HG02759 (cell line): ENCODE results near the gene THAP3.

Experiments used
- ATAC-seq: cut with Tn5 transposase; IDR thresholded peaks from one replicate; pipeline ENCODE4 v1.9.1; 2021; ENCODE audit warnings: mild to moderate bottlenecking, moderate library complexity; ENCODE audit not compliant: unreplicated experiment

The THAP3 gene

GRCh38 chr1:6624710-6625583, at the start of gene THAP3:
Gene THAP3 (plus strand): TSS chr1:6624868. CDS start chr1:6625219, 351 bp downstream.
- peak; percentile 86 for ATAC-seq

GRCh38 chr1:6577831-6578525, 46.7 kb upstream of the THAP3 start:
- ATAC-seq: no peak

- no peak for ATAC-seq
These were observed 45.9 kb upstream of the THAP3 start for GRCh38 chr1:6578624-6579373.

- peak; percentile 96 for ATAC-seq
These were observed 45.1 kb upstream of the THAP3 start, which contains the start of gene ZBTB48 for GRCh38 chr1:6579374-6580118. Gene ZBTB48 (plus strand): TSS chr1:6579994. CDS start chr1:6580610, 616 bp downstream.

- ATAC-seq: no peak
These were observed 44.5 kb upstream of the THAP3 start for GRCh38 chr1:6580119-6580592.

GRCh38 chr1:6580593-6581409, 43.9 kb upstream of the THAP3 start:
- no peak for ATAC-seq

GRCh38 chr1:6581561-6582305, 42.9 kb upstream of the THAP3 start:
- ATAC-seq: no peak

- no peak for ATAC-seq
These were observed 42.3 kb upstream of the THAP3 start for GRCh38 chr1:6582370-6582769.

GRCh38 chr1:6584126-6585080, 40.3 kb upstream of the THAP3 start:
- ATAC-seq: no peak

GRCh38 chr1:6585081-6585722, 39.5 kb upstream of the THAP3 start:
- ATAC-seq: no peak

- no peak for ATAC-seq
These were observed 38.8 kb upstream of the THAP3 start for GRCh38 chr1:6585841-6586240.

GRCh38 chr1:6586404-6586816, 38.3 kb upstream of the THAP3 start:
- no peak for ATAC-seq

GRCh38 chr1:6587261-6588005, 37.2 kb upstream of the THAP3 start:
- ATAC-seq: no peak

- ATAC-seq: no peak
These were observed 36.4 kb upstream of the THAP3 start for GRCh38 chr1:6588128-6588892.

- no peak for ATAC-seq
These were observed 35.7 kb upstream of the THAP3 start for GRCh38 chr1:6588893-6589520.
